GM10248 (cell line): ENCODE data around the gene SLCO3A1.

Experiments used
- CTCF ChIA-PET: fragments of 300-600 bp; sonication (Branson Sonifier 250); formaldehyde crosslinking; extraction: SDS; loops from one replicate; lab custom pipeline; 2021; ENCODE audit warnings: antibody characterized with exemption; lab: Yijun Ruan, JAX
- POLR2A ChIA-PET: fragments of 350-650 bp; sonication (Branson Sonifier 250); formaldehyde crosslinking; extraction: SDS; loops from one replicate; lab custom pipeline; 2020; ENCODE audit warnings: antibody characterized with exemption; lab: Yijun Ruan, JAX
- DNase-seq: peaks from one replicate; pipeline ENCODE4 v3.0.0; 2012; ENCODE audit errors: extremely low spot score
- CTCF ChIP-seq: IDR thresholded peaks from 2 replicates; pipeline ENCODE4 v1.5.1; 2012; ENCODE audit warnings: mild to moderate bottlenecking, low read depth; ENCODE audit errors: extremely low read depth, missing control alignments, control extremely low read depth

Gene SLCO3A1

DNA sequence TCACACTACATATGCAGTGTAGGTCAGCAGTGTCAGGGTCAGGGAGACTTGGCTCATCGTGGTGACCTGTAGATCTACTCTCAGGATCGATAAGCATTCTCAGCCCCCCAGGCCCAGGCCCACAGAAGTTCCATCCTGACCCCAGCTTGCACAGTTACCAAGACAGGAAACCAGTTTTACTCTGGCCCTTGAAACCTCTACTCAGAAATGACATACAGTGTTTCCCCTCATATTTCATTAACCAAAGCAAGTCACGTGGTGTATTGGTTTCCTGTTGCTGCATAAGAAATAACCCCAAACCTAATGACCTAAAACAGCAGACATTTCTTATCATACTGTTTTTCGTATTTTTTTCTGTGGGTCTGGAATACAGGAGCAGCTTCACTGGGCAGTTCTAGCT, 242.2 kb downstream of the SLCO3A1 start:
- TF ChIP-seq CTCF = no peak
- peak; percentile 31 for DNase-seq
- CTCF ChIA-PET = interaction anchor here (0.7 to 2.5 kb wide), 6 partner anchors 12 to 793 kb away, joined by 3 to 12 read pairs (median 6); no protein-coding TSS in a partner anchor
- POLR2A ChIA-PET = no interaction called here

DNA sequence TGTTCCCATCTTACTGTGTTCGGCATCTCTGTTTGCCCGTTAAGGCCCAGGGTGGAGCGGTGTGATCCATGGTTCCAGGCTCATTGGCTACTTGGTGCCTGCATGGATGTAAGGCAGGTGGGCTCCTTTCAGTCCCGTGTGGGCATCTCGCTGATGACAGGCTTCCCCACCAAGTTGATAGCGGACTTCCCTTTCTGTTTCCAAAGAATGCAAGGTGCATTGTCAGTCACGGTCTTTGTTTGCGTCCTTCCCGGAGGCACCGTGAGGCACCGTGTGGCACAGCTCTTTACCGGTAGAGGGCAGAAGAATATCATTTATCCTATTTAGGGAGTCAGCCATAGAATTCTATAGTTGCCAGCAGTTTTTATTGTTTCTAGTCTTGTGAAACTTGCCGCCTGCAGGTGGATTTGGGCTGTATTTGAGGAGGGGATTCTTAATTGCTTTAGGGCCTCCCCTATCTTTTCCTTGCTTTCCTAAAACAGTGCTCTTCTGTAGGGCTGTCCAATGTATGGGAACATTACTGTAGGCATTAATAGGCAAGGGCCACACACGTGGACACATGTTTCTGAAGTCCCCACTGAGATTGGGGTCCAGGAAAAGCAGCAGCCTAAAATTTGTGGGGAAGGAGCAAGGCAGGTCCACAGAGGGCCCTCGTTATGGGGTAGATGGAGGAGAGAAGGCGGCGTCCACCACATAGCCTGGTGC, 244.1 kb downstream of the SLCO3A1 start:
- peak; percentile 80 for TF ChIP-seq CTCF
- ChIA-PET POLR2A (no interaction called here), CTCF (interaction anchor here (0.7 to 3.6 kb wide), 23 partner anchors 7 to 796 kb away, joined by 3 to 21 read pairs (median 3); no protein-coding TSS in a partner anchor)
- DNase-seq = peak; percentile 70

DNA sequence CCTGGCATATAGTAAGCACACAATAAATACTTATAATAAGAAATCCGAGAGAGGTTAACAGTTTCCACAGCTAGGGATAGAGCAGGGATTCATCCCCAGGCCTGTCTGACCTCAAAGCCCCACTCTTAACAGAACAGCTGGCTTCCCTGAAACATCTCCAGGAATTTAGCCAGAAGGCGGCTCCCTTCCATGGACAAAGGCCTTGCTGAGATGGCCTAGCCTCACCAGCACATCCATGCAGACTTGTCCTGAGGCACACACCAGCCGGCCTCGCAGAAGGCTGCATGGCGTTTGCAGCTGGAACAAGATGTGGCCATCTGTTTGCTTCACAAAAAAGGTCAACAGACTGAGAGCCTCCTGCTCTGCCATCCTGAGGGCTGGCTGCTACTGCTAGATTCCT, 245.4 kb downstream of the SLCO3A1 start:
- no peak for TF ChIP-seq CTCF
- ChIA-PET POLR2A (no interaction called here), CTCF (interaction anchor here (0.8 to 3.6 kb wide), 10 partner anchors 9 to 616 kb away, joined by 3 to 21 read pairs (median 3); no protein-coding TSS in a partner anchor)
- no peak for DNase-seq

DNA sequence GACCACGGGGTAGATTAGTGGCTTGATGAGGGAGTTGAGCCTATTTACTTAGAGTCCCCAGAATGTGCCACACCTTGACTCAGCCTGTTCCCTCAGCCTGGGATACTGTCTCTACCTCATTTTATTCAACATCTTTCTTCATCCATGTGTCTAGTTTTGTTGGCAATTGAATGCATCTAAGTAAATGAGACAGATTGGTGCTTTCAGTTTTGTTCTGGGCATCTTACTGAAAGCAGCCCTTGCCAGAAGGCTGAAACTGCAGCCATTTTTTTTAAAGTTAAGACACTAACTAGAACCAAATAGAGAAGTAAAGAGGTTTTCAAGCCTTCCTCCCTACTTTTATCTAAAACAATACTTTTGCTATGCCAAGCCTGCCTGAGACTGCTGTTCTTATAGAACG, 246.8 kb downstream of the SLCO3A1 start:
- DNase-seq = no peak
- ChIA-PET POLR2A (no interaction called here), CTCF (interaction anchor here (1.1 to 1.5 kb wide), 2 partner anchors 15 to 16 kb away, joined by 3 read pairs; no protein-coding TSS in a partner anchor)
- no peak for TF ChIP-seq CTCF

- DNase-seq = no peak
- POLR2A ChIA-PET = no interaction called here
- CTCF ChIA-PET = interaction anchor here (1.1 to 1.9 kb wide), 3 partner anchors 14 to 40 kb away, joined by 3 to 5 read pairs (median 3); no protein-coding TSS in a partner anchor
- no peak for TF ChIP-seq CTCF
Observed at GRCh38 chr15:92100751-92101150, 247.2 kb downstream of the SLCO3A1 start.

- TF ChIP-seq CTCF = no peak
- POLR2A ChIA-PET = no interaction called here
- CTCF ChIA-PET = interaction anchor here (0.9 to 1.9 kb wide), 2 partner anchors 24 to 39 kb away, joined by 3 to 5 read pairs; no protein-coding TSS in a partner anchor
- no peak for DNase-seq
Observed at GRCh38 chr15:92101708-92102394, 248.3 kb downstream of the SLCO3A1 start.
